Gastrocnemius medialis (tissue), 4 donors: ENCODE data around the gene FOXJ2. TPM values are rescaled to one million over a fixed set of nuclear protein-coding genes. Genes with fewer than 3 reads are reported as not detected.
"Not testable (repeated sequence)": the region's sequence is repeated elsewhere in the genome, so short reads cannot be mapped to it uniquely, and the experiment has no call there.

Source experiments
- ATAC-seq, 2 donors: fragments of 150-250 bp; one replicate each; pipeline ENCODE4 v1.9.1; 2016
- DNase-seq, 2 donors: peaks; one replicate each; pipeline ENCODE4 v3.0.0-alpha.2; 2019
- H3K27ac ChIP-seq, 4 donors: fragments of 200-600 bp; sonication (generic); 1 replicate in 1 of 4; 2 replicates in 3 of 4; pipeline ENCODE4 v1.5.1; 2016 to 2018; ENCODE audit warnings: mild to moderate bottlenecking in 2 of 4, moderate library complexity in 1 of 4
- H3K27me3 ChIP-seq, 3 donors: fragments of 200-600 bp; sonication (generic) in 2 of 3; 1 replicate in 1 of 3; 2 replicates in 2 of 3; pipeline versions ENCODE4 v1.5.1 to v1.6.0; 2016 to 2019; ENCODE audit warnings: mild to moderate bottlenecking in 1 of 3, moderate library complexity in 1 of 3
- H3K36me3 ChIP-seq, 2 donors: fragments of 200-600 bp; sonication (generic) in 1 of 2; one replicate each; pipeline ENCODE4 v1.5.1; 2017 to 2018
- H3K4me1 ChIP-seq, 2 donors: fragments of 200-600 bp; sonication (generic) in 1 of 2; one replicate each; pipeline ENCODE4 v1.5.1; 2016 to 2017; ENCODE audit warnings: mild to moderate bottlenecking in 2 of 2
- H3K4me3 ChIP-seq, 4 donors: fragments of 200-600 bp; sonication (generic) in 3 of 4; 1 replicate in 1 of 4; 2 replicates in 3 of 4; pipeline ENCODE4 v1.5.1; 2016 to 2019; ENCODE audit warnings: mild to moderate bottlenecking in 2 of 4
- H3K9me3 ChIP-seq, 3 donors: fragments of 200-600 bp; sonication (generic) in 2 of 3; 1 replicate in 1 of 3; 2 replicates in 2 of 3; pipeline ENCODE4 v1.5.1; 2016 to 2019
- CTCF ChIP-seq, 5 experiments: fragments of 450-650 bp in 3 of 5; fragments of 200-600 bp in 2 of 5; sonication (generic) in 2 of 5; IDR thresholded peaks in 4 of 5; conservative IDR thresholded peaks in 1 of 5; 1 replicate in 4 of 5; 2 replicates in 1 of 5; pipeline ENCODE4 v1.5.1; 2016 to 2019; ENCODE audit warnings: antibody characterized with exemption in 5 of 5, mild to moderate bottlenecking in 3 of 5, moderate library complexity in 3 of 5
- POLR2A ChIP-seq, 2 donors: fragments of 450-650 bp; IDR thresholded peaks; one replicate each; pipeline ENCODE4 v1.6.1; 2017; ENCODE audit warnings: antibody characterized with exemption in 2 of 2, mild to moderate bottlenecking in 2 of 2, moderate library complexity in 2 of 2
- in situ Hi-C, 4 donors: fragments of 200-750 bp; cut with MboI; loops; one replicate each; pipeline versions ENCODE4 v1.15.0 to v1.8.0; 2017; ENCODE audit warnings: low sequenced_read_pairs in 4 of 4
- intact Hi-C: fragments of 100-400 bp; cut with DNase I; formaldehyde crosslinking; loops from one replicate; pipeline ENCODE4 v1.15.1; 2023; ENCODE audit warnings: low total_unique reads
- total RNA-seq, 4 donors: library from RNA; depleted of rRNA; stranded (reverse); fragments of >200 nt; gene quantifications; one replicate each; pipeline versions ENCODE4 v1.1.0 to v1.2.3, GENCODE V29; 2016

The FOXJ2 gene
- total RNA-seq, 4 donors from 2014 or later, result 14.3 to 28.0 (median 22.8) TPM

DNA sequence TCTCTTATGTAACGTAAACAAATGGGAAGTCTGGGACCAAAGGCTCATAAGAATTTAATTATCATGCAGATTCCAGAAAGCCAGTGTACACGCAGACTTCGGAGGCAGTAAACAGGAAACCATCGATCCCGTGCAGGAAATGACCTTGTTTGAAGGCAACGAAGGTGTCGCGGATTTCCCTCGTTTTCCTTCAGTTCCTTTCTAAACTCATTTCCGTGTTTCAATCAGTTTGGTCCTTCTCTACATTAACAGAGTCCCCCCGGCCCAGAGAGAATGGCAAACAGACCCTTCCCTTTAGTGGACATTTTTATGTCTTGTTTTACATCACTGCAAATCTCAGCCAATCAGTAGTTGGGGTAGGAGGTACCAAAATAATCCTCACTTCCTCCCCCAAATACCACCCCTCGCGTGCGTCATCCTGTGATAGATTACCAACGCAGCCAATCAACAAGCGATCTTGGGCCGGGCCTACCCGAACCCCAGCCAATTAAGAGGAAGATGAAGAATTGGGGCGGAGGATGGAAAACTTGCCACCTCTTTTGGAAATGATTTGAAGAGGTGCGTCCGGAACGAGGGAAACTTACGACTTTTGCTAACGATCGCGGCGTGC lies 6.1 kb upstream of the FOXJ2 start:
- Histone ChIP-seq H3K27ac (peak overlapping the region; percentile 98 to 100 (median 100)), H3K4me3 (peak overlapping the region; percentile 77 to 98 (median 90)), H3K27me3 (no peaks in the 10 kb centered on the region), H3K4me1 (no peaks in the 10 kb centered on the region), H3K9me3 (no peaks in the 10 kb centered on the region), H3K36me3 (no peaks in the 10 kb centered on the region)
- in situ Hi-C loops, result loop anchor here in 2 of 4 donors (5.0 to 25.0 kb wide), 2 partner anchors 56 to 839 kb away; partner anchors contain the start of genes PEX5 (in 2 of the 2) and NECAP1 (in 1 of the 2)
- DNase-seq (peak; percentile 99), ATAC-seq (peak; percentile 98 to 99)
- no peak for TF ChIP-seq CTCF (IDR thresholded peaks at IDR 0.05 in 4 of 5, conservative IDR thresholded peaks at IDR 0.05 in 1 of 5)
- peak in 1 of 2 donors; percentile 68 for TF ChIP-seq POLR2A (IDR thresholded peaks at IDR 0.05)
- intact Hi-C loops, result no loop called here

DNA sequence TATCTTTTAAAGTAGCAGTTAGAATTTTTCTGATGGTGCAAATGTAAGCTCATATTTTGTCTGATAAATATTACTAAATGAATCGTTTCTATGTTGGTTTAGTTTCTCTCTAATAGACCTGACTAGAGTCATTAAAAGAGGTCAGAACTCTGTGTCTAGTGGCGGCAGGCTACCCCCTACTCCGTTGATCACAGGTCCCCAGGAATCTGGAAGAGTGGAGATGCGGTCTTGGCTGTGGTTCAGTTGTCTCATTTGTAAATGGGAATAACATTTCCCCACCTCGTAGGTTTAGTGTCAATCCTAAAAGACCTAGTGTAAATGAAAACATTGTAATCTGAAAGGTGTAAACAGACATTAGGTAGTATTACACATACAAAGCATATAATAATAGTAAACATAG lies 4.7 kb upstream of the FOXJ2 start:
- Histone ChIP-seq H3K9me3 (no peaks in the 10 kb centered on the region), H3K27ac (peak overlapping the region in 3 of 4 donors; percentile 98 to 100 (median 100)), H3K4me1 (peaks cover 5 to 6% of the 10 kb centered on the region in 2 donors), H3K36me3 (no peaks in the 10 kb centered on the region), H3K27me3 (no peaks in the 10 kb centered on the region), H3K4me3 (peak overlapping the region in 3 of 4 donors; percentile 77 to 98 (median 91))
- in situ Hi-C loops, result loop anchor here in 2 of 4 donors (5.0 to 25.0 kb wide), 2 partner anchors 54 to 841 kb away; partner anchors contain the start of genes PEX5 (in 2 of the 2) and NECAP1 (in 1 of the 2)
- ATAC-seq (no peak), DNase-seq (no peak)
- no peak for TF ChIP-seq CTCF (IDR thresholded peaks at IDR 0.05 in 4 of 5, conservative IDR thresholded peaks at IDR 0.05 in 1 of 5)
- TF ChIP-seq POLR2A (IDR thresholded peaks at IDR 0.05), result no peak
- intact Hi-C loops, result no loop called here

DNA sequence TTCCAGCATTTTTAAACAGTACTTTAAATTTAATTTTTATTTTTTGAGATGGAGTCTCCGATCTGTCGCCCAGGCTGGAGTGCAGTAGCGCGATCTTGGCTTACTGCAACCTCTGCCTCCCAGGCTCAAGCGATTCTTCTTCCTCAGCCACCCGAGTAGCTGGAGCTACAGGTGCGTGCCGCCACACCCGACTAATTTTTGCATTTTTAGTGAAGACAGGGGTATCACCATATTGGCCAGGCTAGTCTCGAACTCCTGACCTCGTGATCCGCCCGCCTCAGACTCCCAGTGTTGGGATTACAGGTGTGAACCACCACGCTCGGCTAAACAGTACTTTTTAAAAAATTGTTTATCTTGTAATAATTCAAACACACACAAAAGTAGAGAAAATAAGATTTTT lies 4.2 kb upstream of the FOXJ2 start:
- Histone ChIP-seq H3K27me3 (no peaks in the 10 kb centered on the region), H3K4me1 (peaks cover 5 to 6% of the 10 kb centered on the region in 2 donors), H3K27ac (no peak overlapping the region), H3K4me3 (no peak overlapping the region), H3K36me3 (no peaks in the 10 kb centered on the region), H3K9me3 (no peaks in the 10 kb centered on the region)
- intact Hi-C loops (no loop called here), in situ Hi-C loops (loop anchor here in 2 of 4 donors (5.0 to 25.0 kb wide), 2 partner anchors 54 to 841 kb away; partner anchors contain the start of genes PEX5 (in 2 of the 2) and NECAP1 (in 1 of the 2))
- ATAC-seq, result no peak
- TF ChIP-seq CTCF (IDR thresholded peaks at IDR 0.05 in 4 of 5, conservative IDR thresholded peaks at IDR 0.05 in 1 of 5) (no peak), POLR2A (IDR thresholded peaks at IDR 0.05) (no peak)
- DNase-seq, result no peak

GRCh38 chr12:8030189-8030588 lies 2.3 kb upstream of the FOXJ2 start:
- Histone ChIP-seq H3K27me3 (no peaks in the 10 kb centered on the region), H3K36me3 (no peaks in the 10 kb centered on the region), H3K27ac (no peak overlapping the region), H3K4me3 (no peak overlapping the region), H3K9me3 (no peaks in the 10 kb centered on the region), H3K4me1 (peaks cover 22 to 24% of the 10 kb centered on the region in 2 donors)
- intact Hi-C loops, result loop anchor here (10.0 kb wide), 1 partner anchor 215 kb away; no protein-coding TSS in a partner anchor
- ATAC-seq (no peak), DNase-seq (no peak)
- in situ Hi-C loops, result loop anchor here in 2 of 4 donors (25.0 kb wide), 1 partner anchor 843 kb away; the partner anchor contains the start of gene PEX5 (in 2 of the 2)
- TF ChIP-seq POLR2A (IDR thresholded peaks at IDR 0.05) (no peak), CTCF (IDR thresholded peaks at IDR 0.05 in 4 of 5, conservative IDR thresholded peaks at IDR 0.05 in 1 of 5) (no peak)

DNA sequence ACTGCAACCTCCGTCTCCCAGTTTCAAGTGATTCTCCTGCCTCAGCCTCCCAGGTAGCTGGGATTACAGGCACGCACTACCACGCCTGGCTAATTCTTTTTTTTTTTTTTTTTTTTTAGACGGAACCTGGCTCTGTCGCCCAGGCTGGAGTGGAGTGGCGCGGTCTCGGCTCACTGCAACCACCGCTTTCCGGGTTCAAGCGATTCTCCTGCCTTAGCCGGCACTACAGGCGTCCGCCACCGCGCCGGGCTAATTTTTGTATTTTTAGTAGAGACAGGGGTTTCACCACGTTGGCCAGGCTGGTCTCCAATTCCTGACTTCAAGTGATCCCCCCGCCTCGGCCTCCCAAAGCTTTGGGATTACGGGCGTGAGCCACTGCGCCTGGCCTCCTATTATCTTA lies 1.5 kb upstream of the FOXJ2 start:
- not testable (repeated sequence) for ATAC-seq, H3K27me3 ChIP-seq, H3K9me3 ChIP-seq, H3K36me3 ChIP-seq, H3K27ac ChIP-seq, DNase-seq, H3K4me3 ChIP-seq
- intact Hi-C loops, result loop anchor here (10.0 kb wide), 1 partner anchor 214 kb away; no protein-coding TSS in a partner anchor
- H3K4me1 ChIP-seq, result peaks cover 31% of the 10 kb centered on the region in 2 donors
- in situ Hi-C loops, result loop anchor here in 2 of 4 donors (25.0 kb wide), 1 partner anchor 844 kb away; the partner anchor contains the start of gene PEX5 (in 2 of the 2)
